DOHH2 (cell line): ENCODE measurements around the gene GNB1L.

ENCODE experiments used
- CTCF ChIP-seq: fragments of 200-600 bp; sonication (generic); IDR thresholded peaks from one replicate; pipeline ENCODE4 v1.5.1; 2014; ENCODE audit warnings: antibody characterized with exemption, mild to moderate bottlenecking, low read depth, low read length; ENCODE audit not compliant: poor library complexity, severe bottlenecking
- EZH2phosphoT487 ChIP-seq: fragments of 200-600 bp; sonication (generic); IDR thresholded peaks from 2 replicates; pipeline ENCODE4 v1.6.1; 2017; ENCODE audit warnings: borderline replicate concordance, mild to moderate bottlenecking, antibody characterized with exemption, low read length, moderate library complexity, mixed read lengths

DNA sequence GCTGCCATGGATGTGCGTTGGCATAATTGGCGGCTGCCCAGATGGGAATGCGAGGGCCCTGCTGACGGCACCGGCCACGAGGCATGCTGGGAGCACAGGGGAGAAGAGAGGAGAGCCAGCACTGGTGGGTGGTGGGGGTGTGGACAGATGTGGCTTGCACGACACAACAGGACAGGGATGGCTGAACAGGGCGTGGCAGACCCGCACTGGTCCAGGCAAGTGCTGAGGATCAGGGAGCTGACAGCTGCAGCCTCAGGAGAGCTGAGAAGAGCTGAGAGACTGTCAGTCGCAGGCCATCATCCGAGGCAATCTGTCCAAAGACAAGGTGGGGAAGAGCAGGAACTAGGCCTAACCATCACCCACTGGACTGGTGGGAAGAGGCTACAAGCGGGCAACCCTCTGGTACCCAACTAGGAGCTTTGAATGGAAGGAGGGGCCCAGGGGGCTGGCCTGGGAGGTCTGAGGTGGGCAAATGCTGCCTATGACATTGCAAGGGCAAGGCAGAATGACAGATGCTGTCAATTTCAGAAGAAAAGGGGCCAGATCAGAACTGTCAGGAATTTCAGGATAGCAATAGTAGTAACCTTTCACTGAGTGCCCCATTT, 2.4 kb downstream of the GNB1L start:
- TF ChIP-seq CTCF (no peak), EZH2phosphoT487 (no peak)
